ENCODE data around the gene ADGRG3. TPM values are rescaled to one million over a fixed set of nuclear protein-coding genes. Genes with fewer than 3 reads are reported as not detected.
A peak's percentile ranks its signal among the peaks of the same experiment; 100 is the strongest.

ADGRG3 gene
- total RNA-seq, 1 experiment from 2014 or later = not detected

GRCh38 chr16:57734308-57734924, 66.3 kb downstream of the ADGRG3 start:
- DNase-seq (ENCODE audit: low read depth, low spot score) = no peak
- in situ Hi-C loops (cut with HindIII; ENCODE audit: low pct_unique_long_range_greater_than_20kb, low sequenced_read_pairs) = no loop called here

- in situ Hi-C loops (cut with HindIII; ENCODE audit: low pct_unique_long_range_greater_than_20kb, low sequenced_read_pairs) = no loop called here
- peak; percentile 100 for DNase-seq (ENCODE audit: low read depth, low spot score)
Measured at GRCh38 chr16:57734925-57735754, 67.0 kb downstream of the ADGRG3 start.

GRCh38 chr16:57735755-57736418, 67.8 kb downstream of the ADGRG3 start, which contains the start of gene KATNB1:
Gene KATNB1 (plus strand): TSS chr16:57735770. CDS start chr16:57737244, 1,474 bp downstream.
- in situ Hi-C loops (cut with HindIII; ENCODE audit: low pct_unique_long_range_greater_than_20kb, low sequenced_read_pairs) = no loop called here
- DNase-seq (ENCODE audit: low read depth, low spot score) = no peak

- in situ Hi-C loops (cut with HindIII; ENCODE audit: low pct_unique_long_range_greater_than_20kb, low sequenced_read_pairs) = no loop called here
Measured at GRCh38 chr16:57736419-57737351, 68.6 kb downstream of the ADGRG3 start.

GRCh38 chr16:57738844-57739243, 70.7 kb downstream of the ADGRG3 start:
- in situ Hi-C loops (cut with HindIII; ENCODE audit: low pct_unique_long_range_greater_than_20kb, low sequenced_read_pairs) = no loop called here
- no peak for DNase-seq (ENCODE audit: low read depth, low spot score)

More at GRCh38 chr16:57736419-57737351, 68.6 kb downstream of the ADGRG3 start:
- peak; percentile 67 for DNase-seq (ENCODE audit: low read depth, low spot score)

Other genes starting within 250 kb of the ADGRG3 start
- 81.6 and 82.3 TPM in 2 replicates for gene CIAPIN1, start 220.9 kb upstream of the ADGRG3 start, total RNA-seq (2014; rRNA removed; shearing (Covaris generic))
- 67.7 and 70.7 TPM in 2 replicates for gene COQ9, start 220.8 kb upstream of the ADGRG3 start, total RNA-seq (2014; rRNA removed; shearing (Covaris generic))
- 79.8 and 107 TPM in 2 replicates for gene POLR2C, start 205.6 kb upstream of the ADGRG3 start, total RNA-seq (2014; rRNA removed; shearing (Covaris generic))
- 2.5 and 3.6 TPM in 2 replicates for gene DOK4, start 181.8 kb upstream of the ADGRG3 start, total RNA-seq (2014; rRNA removed; shearing (Covaris generic))
- 8.9 and 10.5 TPM in 2 replicates for gene CCDC102A, start 131.7 kb upstream of the ADGRG3 start, total RNA-seq (2014; rRNA removed; shearing (Covaris generic))
- not detected in 2 replicates for gene ADGRG5, start 125.7 kb upstream of the ADGRG3 start, total RNA-seq (2014; rRNA removed; shearing (Covaris generic))
- 14.4 and 17.3 TPM in 2 replicates for gene ADGRG1, start 39.7 kb upstream of the ADGRG3 start, total RNA-seq (2014; rRNA removed; shearing (Covaris generic))
- not detected in 2 replicates for gene DRC7, start 26.5 kb downstream of the ADGRG3 start, total RNA-seq (2014; rRNA removed; shearing (Covaris generic))
- gene KATNB1, start 67.5 kb downstream of the ADGRG3 start, total RNA-seq (2014; rRNA removed; shearing (Covaris generic)) = 19.3 and 20.2 TPM in 2 replicates
- gene KIFC3, start 134.2 kb downstream of the ADGRG3 start, total RNA-seq (2014; rRNA removed; shearing (Covaris generic)) = 50.4 and 68.1 TPM in 2 replicates

Data from SK-MEL-5 (cell line).